ENCODE measurements around the gene KLHL29. TPM values are rescaled to one million over a fixed set of nuclear protein-coding genes. Genes with fewer than 3 reads are reported as not detected.

KLHL29 gene
- total and polyA plus RNA-seq, 2 experiments from 2014 or later: 1.5 to 6.5 TPM

- TF ChIP-seq ETS1 (IDR thresholded peaks at IDR 0.05) (no peak), ZNF114 (CRISPR knock-in tag; IDR thresholded peaks at IDR 0.05) (no peak), REST (IDR thresholded peaks at IDR 0.05; ENCODE audit: unreplicated experiment) (no peak), ZNF331 (CRISPR knock-in tag; IDR thresholded peaks at IDR 0.05; ENCODE audit: low read depth) (no peak), CTCF (conservative IDR thresholded peaks at IDR 0.05; ENCODE audit: low read depth in 2 of 2) (no peak), NANOG (IDR thresholded peaks at IDR 0.05; ENCODE audit: borderline replicate concordance) (no peak), JUNB (IDR thresholded peaks at IDR 0.05; ENCODE audit: unreplicated experiment) (no peak), CREB1 (CRISPR knock-in tag; IDR thresholded peaks at IDR 0.05; ENCODE audit: low read depth) (no peak), STAT1 (IDR thresholded peaks at IDR 0.05; ENCODE audit: unreplicated experiment) (no peak)
Observed at GRCh38 chr2:23709311-23709710, 324.3 kb downstream of the KLHL29 start (continued).

DNA sequence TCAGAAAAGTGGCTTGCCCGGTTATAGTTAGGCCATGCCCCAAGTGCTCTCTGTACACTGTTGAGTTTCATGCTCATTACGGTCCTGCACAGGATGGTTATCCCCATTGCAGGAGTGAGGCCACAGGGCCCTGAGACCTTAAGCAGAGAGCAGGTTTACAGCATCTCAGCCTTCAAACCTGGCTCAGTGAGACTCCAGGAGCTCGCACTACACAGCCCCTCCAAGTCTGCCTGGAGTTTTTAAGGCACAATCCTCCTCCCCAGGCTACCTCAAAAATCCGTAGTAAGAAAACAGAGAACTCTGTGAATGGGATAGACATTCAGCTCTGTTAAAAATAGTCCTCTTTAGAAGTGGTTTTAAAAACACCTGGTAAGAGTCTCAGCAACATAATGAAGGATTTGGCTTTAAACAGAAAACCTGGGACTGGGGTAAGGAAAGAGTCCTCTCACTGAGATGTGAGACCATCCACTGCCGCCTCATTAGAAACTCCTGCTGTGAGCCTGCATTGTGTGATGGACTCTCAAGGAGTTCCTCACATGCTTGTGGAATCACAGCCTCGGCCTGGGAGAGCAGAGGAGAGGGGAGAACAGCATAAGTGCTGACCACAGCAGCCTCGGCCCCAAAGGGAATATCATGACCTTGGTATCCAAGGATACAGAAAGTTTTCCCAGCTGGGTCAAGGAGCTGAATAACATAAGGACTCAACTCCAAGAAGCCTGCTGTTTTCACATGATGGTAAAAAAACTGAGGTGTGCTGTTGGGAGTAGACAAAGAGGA lies 327.2 kb downstream of the KLHL29 start:
- peaks cover 10% of the 10 kb centered on the region; the same call in 1 of the 2 replicates for H3K4me1 ChIP-seq (ENCODE audit: insufficient read depth)
- H3F3A ChIP-seq (replicated peaks; ENCODE audit: low read depth): no peaks in the 10 kb centered on the region
- no peaks in the 10 kb centered on the region for H3K36me3 ChIP-seq (ENCODE audit: insufficient read depth)
- Mint-ChIP-seq H3K4me3 (no peak overlapping the region), H3K9me3 (no peaks in the 10 kb centered on the region; the same call in 2 of the 3 replicates), H3K4me1 (peaks cover 18% of the 10 kb centered on the region), H3K27ac (no peak overlapping the region), H3K36me3 (ENCODE audit: low read depth) (no peaks in the 10 kb centered on the region), H3K27me3 (ENCODE audit: insufficient read depth, low read depth, poor library complexity) (peaks cover under 1% of the 10 kb centered on the region)
- H3K27me3 ChIP-seq (ENCODE audit: insufficient read depth): no peaks in the 10 kb centered on the region
- no peak overlapping the region for H2AFZ ChIP-seq
- no peaks in the 10 kb centered on the region for H4K20me1 ChIP-seq (replicated peaks; ENCODE audit: insufficient read depth)
- H3K4me2 ChIP-seq: 0 out of 2 replicates have a peak overlapping the region, but pooled peaks have one; percentile 25
- no peak overlapping the region for H3K4me3 ChIP-seq
- DNase-seq (ENCODE audit: low spot score) (peak; percentile 71), ATAC-seq (peak; percentile 97)
- H3K9me2 ChIP-seq (ENCODE audit: insufficient read depth): no peaks in the 10 kb centered on the region
- H3K27ac ChIP-seq (ENCODE audit: low read depth): no peak overlapping the region
- H3K79me2 ChIP-seq (replicated peaks; ENCODE audit: insufficient read depth): no peaks in the 10 kb centered on the region
- TF ChIP-seq EZH2phosphoT487 (IDR thresholded peaks at IDR 0.05; ENCODE audit: unreplicated experiment): no peak
- no peak for TF ChIP-seq ZNF114 (CRISPR knock-in tag; IDR thresholded peaks at IDR 0.05)
- TF ChIP-seq NANOG (IDR thresholded peaks at IDR 0.05; ENCODE audit: borderline replicate concordance): no peak
- peak; percentile 91 for TF ChIP-seq ZNF462 (CRISPR knock-in tag; IDR thresholded peaks at IDR 0.05)
